GM19193 (cell line): Measurements from ENCODE around the gene KDELR1.

ENCODE experiments used
- POLR2A ChIP-seq: IDR thresholded peaks from 4 replicates; pipeline ENCODE4 v1.6.1; 2011; ENCODE audit not compliant: insufficient read depth, insufficient read length; ENCODE audit errors: extremely low read depth

Gene KDELR1

GRCh38 chr19:48390188-48391099, 907 bp downstream of the KDELR1 start:
- TF ChIP-seq POLR2A: no peak

- no peak for TF ChIP-seq POLR2A
Observed at GRCh38 chr19:48386981-48387380, 4.4 kb downstream of the KDELR1 start.

GRCh38 chr19:48385461-48386087, 5.8 kb downstream of the KDELR1 start:
- no peak for TF ChIP-seq POLR2A

GRCh38 chr19:48382286-48382685, 9.1 kb downstream of the KDELR1 start:
- no peak for TF ChIP-seq POLR2A

GRCh38 chr19:48381178-48381950, 10.0 kb downstream of the KDELR1 start:
- no peak for TF ChIP-seq POLR2A

- TF ChIP-seq POLR2A: no peak
Observed at GRCh38 chr19:48379058-48379457, 12.3 kb downstream of the KDELR1 start.

- TF ChIP-seq POLR2A: no peak
Observed at GRCh38 chr19:48378194-48378570, 13.2 kb downstream of the KDELR1 start.

GRCh38 chr19:48373567-48373966, 17.8 kb downstream of the KDELR1 start:
- TF ChIP-seq POLR2A: no peak

GRCh38 chr19:48372904-48373303, 18.4 kb downstream of the KDELR1 start:
- no peak for TF ChIP-seq POLR2A

GRCh38 chr19:48371367-48371766, 20.0 kb downstream of the KDELR1 start:
- TF ChIP-seq POLR2A: no peak

GRCh38 chr19:48370955-48371354, 20.4 kb downstream of the KDELR1 start:
- no peak for TF ChIP-seq POLR2A

- TF ChIP-seq POLR2A: no peak
Observed at GRCh38 chr19:48368936-48369335, 22.4 kb downstream of the KDELR1 start.

GRCh38 chr19:48367855-48368254, 23.5 kb downstream of the KDELR1 start:
- TF ChIP-seq POLR2A: no peak

GRCh38 chr19:48365602-48366001, 25.7 kb downstream of the KDELR1 start:
- no peak for TF ChIP-seq POLR2A

GRCh38 chr19:48364598-48365348, 26.6 kb downstream of the KDELR1 start:
- no peak for TF ChIP-seq POLR2A
